ENCODE data around the gene EEF1A1. TPM values are rescaled to one million over a fixed set of nuclear protein-coding genes. Genes with fewer than 3 reads are reported as not detected.

EEF1A1 gene
- total RNA-seq, 1 experiment from 2014 or later, result 7,052 TPM

DNA sequence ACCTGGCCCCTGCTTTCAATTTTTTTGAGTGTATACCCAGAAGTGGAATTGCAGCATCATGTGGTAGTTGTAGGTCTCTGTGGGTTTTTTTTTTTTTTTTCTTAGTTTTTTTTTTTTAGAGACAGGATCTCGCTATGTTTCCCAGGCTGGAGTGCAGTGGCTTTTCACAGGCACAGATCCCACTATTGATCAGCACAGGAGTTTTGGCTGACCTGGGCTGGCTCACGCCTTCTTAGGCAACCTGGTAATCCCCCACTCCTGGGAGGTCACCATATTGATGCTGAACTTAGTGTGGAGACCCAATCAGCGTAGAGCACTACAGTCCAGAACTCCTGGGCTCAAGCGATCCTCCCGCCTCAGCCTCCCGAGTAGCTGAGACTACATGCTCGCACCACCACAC, 33.4 kb downstream of the EEF1A1 start:
- intact Hi-C loops (cut with micrococcal nuclease; ENCODE audit: unreplicated experiment), result no loop called here
- Mint-ChIP-seq H3K27me3 (ENCODE audit: unreplicated experiment) (no peaks in the 10 kb centered on the region), H3K9me3 (ENCODE audit: low read depth, unreplicated experiment) (no peaks in the 10 kb centered on the region), H3K27ac (ENCODE audit: unreplicated experiment) (no peak overlapping the region), H3K36me3 (ENCODE audit: insufficient read depth, unreplicated experiment) (peaks cover 15% of the 10 kb centered on the region), H3K4me3 (ENCODE audit: low read depth, unreplicated experiment) (no peak overlapping the region), H3K4me1 (ENCODE audit: low read depth, unreplicated experiment) (no peaks in the 10 kb centered on the region)
- TF ChIP-seq, protein P1, sequence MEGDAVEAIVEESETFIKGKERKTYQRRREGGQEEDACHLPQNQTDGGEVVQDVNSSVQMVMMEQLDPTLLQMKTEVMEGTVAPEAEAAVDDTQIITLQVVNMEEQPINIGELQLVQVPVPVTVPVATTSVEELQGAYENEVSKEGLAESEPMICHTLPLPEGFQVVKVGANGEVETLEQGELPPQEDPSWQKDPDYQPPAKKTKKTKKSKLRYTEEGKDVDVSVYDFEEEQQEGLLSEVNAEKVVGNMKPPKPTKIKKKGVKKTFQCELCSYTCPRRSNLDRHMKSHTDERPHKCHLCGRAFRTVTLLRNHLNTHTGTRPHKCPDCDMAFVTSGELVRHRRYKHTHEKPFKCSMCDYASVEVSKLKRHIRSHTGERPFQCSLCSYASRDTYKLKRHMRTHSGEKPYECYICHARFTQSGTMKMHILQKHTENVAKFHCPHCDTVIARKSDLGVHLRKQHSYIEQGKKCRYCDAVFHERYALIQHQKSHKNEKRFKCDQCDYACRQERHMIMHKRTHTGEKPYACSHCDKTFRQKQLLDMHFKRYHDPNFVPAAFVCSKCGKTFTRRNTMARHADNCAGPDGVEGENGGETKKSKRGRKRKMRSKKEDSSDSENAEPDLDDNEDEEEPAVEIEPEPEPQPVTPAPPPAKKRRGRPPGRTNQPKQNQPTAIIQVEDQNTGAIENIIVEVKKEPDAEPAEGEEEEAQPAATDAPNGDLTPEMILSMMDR (IDR thresholded peaks at IDR 0.05; ENCODE audit: unreplicated experiment), result no peak
- no TSS peak for BruUV-seq (replicated peaks)
- CTCF ChIA-PET, result interaction anchor here (0.5 kb wide), 1 partner anchor 117 kb away, joined by 5 read pairs; no protein-coding TSS in a partner anchor
- DNase-seq, result no peak

DNA sequence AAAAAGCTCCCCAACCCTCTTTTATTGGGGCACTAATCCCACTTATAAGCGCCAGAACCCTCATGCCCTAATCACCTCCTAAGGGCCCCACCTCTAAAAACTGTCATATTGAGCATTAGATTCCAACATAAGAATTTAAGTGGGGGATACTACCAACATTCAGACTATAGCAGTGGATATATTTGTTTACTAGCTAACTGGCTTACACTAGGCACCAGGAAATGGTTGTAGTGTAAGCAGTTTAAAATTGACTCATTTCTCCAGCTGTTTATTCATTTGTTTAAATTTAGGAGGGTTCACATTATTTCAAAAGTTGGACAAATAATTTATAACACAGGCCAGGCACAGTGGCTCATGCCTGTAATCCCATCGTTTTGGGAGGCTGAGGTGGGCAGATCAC, 36.4 kb downstream of the EEF1A1 start:
- TF ChIP-seq, protein P1 (IDR thresholded peaks at IDR 0.05; ENCODE audit: unreplicated experiment), result no peak
- no peak overlapping the region for H3K4me3 Mint-ChIP-seq (ENCODE audit: low read depth, unreplicated experiment)
- H3K27ac Mint-ChIP-seq (ENCODE audit: unreplicated experiment), result no peak overlapping the region
- DNase-seq, result no peak
- BruUV-seq (replicated peaks), result no TSS peak
- intact Hi-C loops (cut with micrococcal nuclease; ENCODE audit: unreplicated experiment), result no loop called here
- H3K36me3 Mint-ChIP-seq (ENCODE audit: insufficient read depth, unreplicated experiment), result peaks cover 17% of the 10 kb centered on the region
- CTCF ChIA-PET, result no interaction called here
- no peaks in the 10 kb centered on the region for H3K9me3 Mint-ChIP-seq (ENCODE audit: low read depth, unreplicated experiment)
- no peaks in the 10 kb centered on the region for H3K27me3 Mint-ChIP-seq (ENCODE audit: unreplicated experiment)
- H3K4me1 Mint-ChIP-seq (ENCODE audit: low read depth, unreplicated experiment), result no peaks in the 10 kb centered on the region

DNA sequence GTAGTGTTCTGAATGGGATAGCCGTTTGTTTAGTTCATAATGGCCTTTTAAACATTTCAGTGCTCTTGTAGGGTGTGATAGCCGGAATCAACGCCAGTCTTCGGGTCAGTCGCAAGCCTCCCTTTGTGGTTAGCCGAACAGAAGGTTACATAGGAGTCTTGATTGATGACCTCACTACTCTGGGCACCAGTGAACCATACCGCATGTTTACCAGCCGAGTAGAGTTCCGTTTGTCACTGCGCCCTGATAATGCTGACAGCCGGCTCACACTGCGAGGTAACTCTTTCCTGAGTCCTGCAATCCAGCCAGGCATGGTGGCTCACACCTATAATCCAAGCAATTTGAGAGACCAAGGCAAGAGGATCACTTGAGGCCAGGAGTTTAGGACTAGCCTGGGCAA, 38.9 kb downstream of the EEF1A1 start:
- H3K4me3 Mint-ChIP-seq (ENCODE audit: low read depth, unreplicated experiment), result no peak overlapping the region
- peaks cover 27% of the 10 kb centered on the region for H3K36me3 Mint-ChIP-seq (ENCODE audit: insufficient read depth, unreplicated experiment)
- H3K27me3 Mint-ChIP-seq (ENCODE audit: unreplicated experiment), result no peaks in the 10 kb centered on the region
- CTCF ChIA-PET, result no interaction called here
- TF ChIP-seq, protein P1 (IDR thresholded peaks at IDR 0.05; ENCODE audit: unreplicated experiment), result no peak
- no peak for DNase-seq
- no peak overlapping the region for H3K27ac Mint-ChIP-seq (ENCODE audit: unreplicated experiment)
- no TSS peak for BruUV-seq (replicated peaks)
- no peaks in the 10 kb centered on the region for H3K9me3 Mint-ChIP-seq (ENCODE audit: low read depth, unreplicated experiment)
- intact Hi-C loops (cut with micrococcal nuclease; ENCODE audit: unreplicated experiment), result no loop called here
- H3K4me1 Mint-ChIP-seq (ENCODE audit: low read depth, unreplicated experiment), result no peaks in the 10 kb centered on the region

DNA sequence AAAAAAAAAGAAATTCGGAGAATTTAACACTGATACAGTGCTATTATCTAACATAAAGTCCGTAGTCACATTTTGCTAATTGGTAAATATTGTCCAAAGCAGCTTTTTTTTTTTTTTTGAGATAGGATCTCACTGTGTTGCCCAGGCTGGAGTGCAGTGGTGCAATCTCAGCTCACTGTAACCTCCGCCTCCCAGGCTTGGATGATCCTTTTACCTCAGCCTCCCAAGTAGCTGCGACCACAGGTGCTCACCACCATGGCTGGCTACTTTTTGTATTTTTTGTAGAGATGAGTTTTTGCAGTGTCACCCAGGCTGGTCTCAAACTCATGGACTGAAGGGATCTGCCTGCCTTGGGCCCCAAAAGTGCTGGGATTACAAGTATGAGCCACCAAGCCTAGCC, 43.4 kb downstream of the EEF1A1 start:
- BruUV-seq (replicated peaks), result no TSS peak
- H3K9me3 Mint-ChIP-seq (ENCODE audit: low read depth, unreplicated experiment), result no peaks in the 10 kb centered on the region
- no peak overlapping the region for H3K4me3 Mint-ChIP-seq (ENCODE audit: low read depth, unreplicated experiment)
- H3K27ac Mint-ChIP-seq (ENCODE audit: unreplicated experiment), result no peak overlapping the region
- peaks cover 52% of the 10 kb centered on the region for H3K36me3 Mint-ChIP-seq (ENCODE audit: insufficient read depth, unreplicated experiment)
- TF ChIP-seq, protein P1 (IDR thresholded peaks at IDR 0.05; ENCODE audit: unreplicated experiment), result no peak
- CTCF ChIA-PET, result interaction anchor here (0.7 kb wide), 1 partner anchor 186 kb away, joined by 10 read pairs; no protein-coding TSS in a partner anchor
- H3K4me1 Mint-ChIP-seq (ENCODE audit: low read depth, unreplicated experiment), result no peaks in the 10 kb centered on the region
- no peak for DNase-seq
- intact Hi-C loops (cut with micrococcal nuclease; ENCODE audit: unreplicated experiment), result no loop called here
- H3K27me3 Mint-ChIP-seq (ENCODE audit: unreplicated experiment), result no peaks in the 10 kb centered on the region

All from Calu3 (cell line).